GM06990 (cell line): Measurements from ENCODE around the gene MTMR3.

Source experiments
- DNase-seq: peaks from one replicate; pipeline ENCODE4 v3.0.0-alpha.2; 2011; ENCODE audit not compliant: insufficient read length; ENCODE audit errors: extremely low read depth
- H3K27me3 ChIP-seq: replicated peaks from 2 replicates; pipeline ENCODE4 v1.6.0; 2011; ENCODE audit warnings: low read length; ENCODE audit not compliant: control insufficient read depth, insufficient read depth
- H3K36me3 ChIP-seq: 2 replicates; pipeline ENCODE4 v1.5.1; 2011; ENCODE audit warnings: low read length; ENCODE audit not compliant: control insufficient read depth, insufficient read depth
- H3K4me3 ChIP-seq: replicated peaks from 2 replicates; pipeline ENCODE4 v1.5.1; 2011; ENCODE audit warnings: low read depth, mild to moderate bottlenecking, control low read depth, low read length
- TF ChIP-seq, protein P1 (sequence below): IDR thresholded peaks from 2 replicates; pipeline ENCODE4 v1.5.1; 2011; ENCODE audit warnings: low read length, control low read depth, mild to moderate bottlenecking, inconsistent platforms; ENCODE audit not compliant: insufficient read depth, poor library complexity, severe bottlenecking

The MTMR3 gene

GRCh38 chr22:30029512-30029911, 146.5 kb downstream of the MTMR3 start:
- Histone ChIP-seq H3K4me3 (no peak overlapping the region), H3K36me3 (peaks cover 8% of the 10 kb centered on the region), H3K27me3 (no peaks in the 10 kb centered on the region)
- TF ChIP-seq, protein P1, sequence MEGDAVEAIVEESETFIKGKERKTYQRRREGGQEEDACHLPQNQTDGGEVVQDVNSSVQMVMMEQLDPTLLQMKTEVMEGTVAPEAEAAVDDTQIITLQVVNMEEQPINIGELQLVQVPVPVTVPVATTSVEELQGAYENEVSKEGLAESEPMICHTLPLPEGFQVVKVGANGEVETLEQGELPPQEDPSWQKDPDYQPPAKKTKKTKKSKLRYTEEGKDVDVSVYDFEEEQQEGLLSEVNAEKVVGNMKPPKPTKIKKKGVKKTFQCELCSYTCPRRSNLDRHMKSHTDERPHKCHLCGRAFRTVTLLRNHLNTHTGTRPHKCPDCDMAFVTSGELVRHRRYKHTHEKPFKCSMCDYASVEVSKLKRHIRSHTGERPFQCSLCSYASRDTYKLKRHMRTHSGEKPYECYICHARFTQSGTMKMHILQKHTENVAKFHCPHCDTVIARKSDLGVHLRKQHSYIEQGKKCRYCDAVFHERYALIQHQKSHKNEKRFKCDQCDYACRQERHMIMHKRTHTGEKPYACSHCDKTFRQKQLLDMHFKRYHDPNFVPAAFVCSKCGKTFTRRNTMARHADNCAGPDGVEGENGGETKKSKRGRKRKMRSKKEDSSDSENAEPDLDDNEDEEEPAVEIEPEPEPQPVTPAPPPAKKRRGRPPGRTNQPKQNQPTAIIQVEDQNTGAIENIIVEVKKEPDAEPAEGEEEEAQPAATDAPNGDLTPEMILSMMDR, result no peak
- DNase-seq, result no peak

GRCh38 chr22:30030329-30030728, 147.4 kb downstream of the MTMR3 start:
- DNase-seq, result no peak
- Histone ChIP-seq H3K36me3 (peaks cover 7% of the 10 kb centered on the region), H3K4me3 (no peak overlapping the region), H3K27me3 (no peaks in the 10 kb centered on the region)
- TF ChIP-seq, protein P1, result no peak

- H3K4me3 ChIP-seq, result no peak overlapping the region
- TF ChIP-seq, protein P1, result no peak
- DNase-seq, result no peak
Measured at GRCh38 chr22:30031328-30031727, 148.4 kb downstream of the MTMR3 start.

DNA sequence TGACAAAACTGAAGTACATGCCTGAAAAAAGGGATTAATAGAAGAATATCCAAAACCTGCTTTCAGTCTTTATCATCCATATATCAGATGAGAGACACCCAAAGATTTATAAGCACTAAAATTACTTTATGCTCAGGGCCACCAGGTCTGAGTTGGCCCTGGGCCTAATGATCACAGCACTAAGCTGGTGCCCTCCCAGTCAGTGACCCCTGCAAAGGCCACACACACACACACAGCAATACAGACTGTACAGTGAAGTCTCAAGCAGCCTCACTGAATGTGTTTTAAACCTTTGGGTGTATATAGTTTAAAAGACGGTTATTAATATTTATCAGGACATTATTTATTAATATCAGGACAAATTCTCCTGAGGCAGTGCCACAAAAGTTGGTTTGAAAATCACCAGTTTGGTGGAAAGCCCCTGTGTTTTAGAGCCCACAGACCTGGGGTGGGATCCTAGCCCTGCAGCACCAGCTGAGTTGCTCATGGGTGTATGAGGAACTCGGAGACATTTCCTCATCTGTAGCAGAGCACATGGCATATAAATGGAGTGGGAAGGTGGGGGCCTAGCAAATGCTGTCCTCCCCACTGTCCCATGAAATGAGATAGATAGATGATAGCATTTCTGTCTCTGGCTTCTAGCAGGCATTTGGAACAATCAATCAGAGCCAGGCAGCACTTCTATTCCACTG, 148.9 kb downstream of the MTMR3 start:
- no peak for DNase-seq
- Histone ChIP-seq H3K4me3 (no peak overlapping the region), H3K36me3 (no peaks in the 10 kb centered on the region; the same call in none of the 2 replicates), H3K27me3 (no peaks in the 10 kb centered on the region)
- TF ChIP-seq, protein P1, result no peak

More at GRCh38 chr22:30031328-30031727, 148.4 kb downstream of the MTMR3 start:
- Histone ChIP-seq H3K36me3 (peaks cover 2% of the 10 kb centered on the region), H3K27me3 (no peaks in the 10 kb centered on the region)

DNA sequence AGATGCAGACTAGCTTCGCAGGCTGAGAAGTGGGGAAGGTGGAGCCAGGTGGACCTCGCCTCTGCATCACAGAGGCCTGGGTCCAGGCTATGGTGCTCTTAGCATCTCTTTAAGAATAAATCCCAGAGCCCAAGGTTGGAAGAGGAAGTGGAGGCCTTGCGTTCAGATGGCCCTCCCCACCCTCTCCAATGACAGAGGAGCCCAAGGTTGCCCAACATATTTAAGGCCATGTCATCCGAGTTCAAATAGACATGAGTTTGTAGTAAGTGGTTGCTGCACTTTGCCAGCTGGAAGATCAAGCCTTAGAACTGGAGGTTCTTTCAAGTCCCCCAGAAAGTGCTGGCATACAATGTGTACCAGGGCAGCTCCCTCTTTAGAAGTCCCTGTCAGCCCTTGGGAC, 150.2 kb downstream of the MTMR3 start:
- TF ChIP-seq, protein P1, result no peak
- Histone ChIP-seq H3K27me3 (no peaks in the 10 kb centered on the region), H3K4me3 (no peak overlapping the region), H3K36me3 (no peaks in the 10 kb centered on the region; the same call in 1 of the 2 replicates)
- no peak for DNase-seq
